Measurements from ENCODE around the gene QKI.

The QKI gene

DNA sequence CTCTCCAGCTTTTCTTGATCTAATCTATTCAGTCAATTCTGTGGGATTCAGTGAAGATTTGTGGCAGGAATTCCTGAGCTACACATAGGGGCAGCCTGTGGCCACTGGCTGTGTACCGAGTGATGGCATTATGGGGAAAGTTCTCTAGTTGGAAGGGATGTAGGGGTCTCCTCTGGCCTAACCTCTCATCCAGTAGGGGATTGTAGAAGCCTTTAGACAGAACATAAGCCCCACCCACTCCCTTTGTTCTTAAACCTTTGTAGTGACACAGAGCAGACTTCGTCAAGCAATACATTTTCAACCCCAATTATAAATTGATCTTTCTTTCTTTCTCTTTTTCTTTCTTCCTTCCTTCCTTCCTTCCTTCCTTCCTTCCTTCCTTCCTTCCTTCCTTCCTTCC is 188.9 kb downstream of the QKI start:
- Histone ChIP-seq H3K9me3 (no peaks in the 10 kb centered on the region), H3K4me3 (no peak overlapping the region), H3K9ac (no peak overlapping the region), H3K36me3 (no peaks in the 10 kb centered on the region), H3K27me3 (no peaks in the 10 kb centered on the region), H3K4me2 (no peak overlapping the region), H3K27ac (no peak overlapping the region), H3K4me1 (no peaks in the 10 kb centered on the region), H4K20me1 (no peaks in the 10 kb centered on the region)
- no peak for TF ChIP-seq Cebpa-rat (IDR thresholded peaks at IDR 0.05)

DNA sequence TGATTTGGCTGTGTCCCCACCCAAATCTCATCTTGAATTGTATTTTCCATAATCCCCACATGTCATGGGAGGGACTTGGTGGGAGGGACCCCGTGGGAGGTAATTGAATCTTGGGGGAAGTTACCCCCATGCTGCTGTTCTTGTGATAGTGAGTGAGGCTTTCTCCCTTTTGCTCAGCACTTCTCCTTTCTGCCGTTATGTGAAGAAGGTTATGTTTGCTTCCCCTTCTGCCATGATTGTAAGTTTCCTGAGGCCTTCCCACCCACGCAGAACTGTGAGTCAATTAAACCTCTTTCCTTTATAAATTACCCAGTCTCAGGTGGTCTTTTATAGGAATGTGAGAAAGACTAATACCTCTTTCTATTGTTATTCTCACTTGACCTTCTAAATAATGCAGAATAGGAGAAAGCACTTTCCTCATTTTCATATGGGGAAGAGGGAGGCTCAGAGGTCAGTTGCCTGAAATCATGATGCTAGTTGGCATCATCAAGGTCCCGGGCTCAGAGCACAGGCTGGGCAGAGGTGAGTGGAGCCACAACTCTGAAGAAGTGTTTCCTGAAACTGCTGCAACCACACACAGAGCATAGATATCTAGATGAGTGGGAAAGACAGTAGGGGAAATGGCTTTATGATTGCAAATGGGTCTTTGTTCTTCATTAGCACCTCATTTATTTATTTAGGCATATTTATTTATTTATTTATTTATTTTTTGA is 191.0 kb downstream of the QKI start:
- H3K9me3 ChIP-seq: no peaks in the 10 kb centered on the region
- H3K4me1 ChIP-seq: no peaks in the 10 kb centered on the region
- no peak overlapping the region for H3K27ac ChIP-seq
- no peak overlapping the region for H3K9ac ChIP-seq
- TF ChIP-seq Cebpa-rat (IDR thresholded peaks at IDR 0.05): no peak
- no peak overlapping the region for H3K4me3 ChIP-seq
- no peaks in the 10 kb centered on the region for H4K20me1 ChIP-seq
- no peaks in the 10 kb centered on the region for H3K36me3 ChIP-seq
- H3K4me2 ChIP-seq: no peak overlapping the region
- H3K27me3 ChIP-seq: no peaks in the 10 kb centered on the region

DNA sequence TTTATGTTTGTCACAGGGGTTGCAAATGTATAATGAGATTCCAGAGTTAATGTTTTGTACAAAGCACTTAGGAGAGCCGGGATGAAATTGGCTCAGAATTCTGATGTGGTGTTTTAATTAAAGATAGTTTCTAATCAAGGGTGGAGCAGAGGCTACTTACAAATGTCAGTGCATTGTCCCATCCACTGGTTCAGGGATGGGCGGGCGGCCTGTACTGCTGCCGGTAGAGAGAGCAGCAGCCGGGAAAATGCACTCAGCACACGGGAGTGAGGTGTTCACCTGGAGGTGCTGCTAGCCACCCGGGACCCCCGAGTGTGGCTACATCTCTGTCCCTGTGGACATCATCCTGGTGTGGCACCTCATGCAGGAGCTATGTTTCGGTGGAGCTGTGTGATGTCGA is 193.3 kb downstream of the QKI start:
- H3K4me2 ChIP-seq: no peak overlapping the region
- no peak overlapping the region for H3K9ac ChIP-seq
- no peaks in the 10 kb centered on the region for H3K4me1 ChIP-seq
- H3K27ac ChIP-seq: no peak overlapping the region
- no peak for TF ChIP-seq Cebpa-rat (IDR thresholded peaks at IDR 0.05)
- H3K4me3 ChIP-seq: no peak overlapping the region
- H3K27me3 ChIP-seq: no peaks in the 10 kb centered on the region
- H4K20me1 ChIP-seq: no peaks in the 10 kb centered on the region
- no peaks in the 10 kb centered on the region for H3K9me3 ChIP-seq
- H3K36me3 ChIP-seq: no peaks in the 10 kb centered on the region

DNA sequence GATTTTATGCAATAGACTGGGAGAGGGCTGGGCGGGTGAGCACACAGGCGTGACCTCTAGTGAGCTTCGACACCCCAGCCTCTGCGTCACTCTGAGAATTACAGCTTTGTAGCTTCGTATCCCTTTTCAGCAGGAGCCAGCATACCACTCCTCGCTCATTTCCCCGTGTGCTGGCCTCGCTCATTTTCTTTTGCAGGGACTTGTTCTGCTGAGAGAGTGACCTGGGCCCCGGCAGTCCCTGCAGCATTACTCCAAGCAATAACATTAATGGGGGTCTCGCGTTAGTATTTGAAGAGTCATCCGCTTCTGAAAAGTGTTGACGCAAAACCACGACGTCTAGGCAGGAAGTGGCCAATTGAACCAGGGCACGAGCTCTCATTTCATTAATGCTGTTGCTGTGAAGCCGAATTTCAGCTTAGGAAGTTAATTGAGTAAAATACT is 193.7 kb downstream of the QKI start:
- no peaks in the 10 kb centered on the region for H3K36me3 ChIP-seq

DNA sequence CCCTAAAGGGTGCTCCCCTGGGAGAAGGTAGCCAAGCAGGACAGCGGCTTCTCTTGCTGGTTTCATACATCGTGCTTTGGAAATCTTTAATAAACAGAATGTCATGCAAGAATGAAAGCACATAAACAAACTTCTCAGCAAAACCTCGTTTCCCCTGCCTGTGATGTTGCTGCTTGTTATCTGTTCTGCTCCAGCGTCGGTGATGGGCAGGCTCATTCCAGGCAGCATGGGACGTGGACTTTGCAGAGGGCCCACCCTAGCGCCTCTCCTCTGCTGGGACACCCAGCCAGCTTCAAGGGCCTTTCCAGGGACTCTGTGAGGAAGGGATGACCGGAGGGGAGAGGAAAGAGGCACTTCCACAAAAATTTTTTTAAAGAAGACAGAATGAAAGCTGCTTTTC is 197.7 kb downstream of the QKI start:
- Histone ChIP-seq H3K9ac (no peak overlapping the region), H3K4me1 (no peaks in the 10 kb centered on the region), H3K9me3 (no peaks in the 10 kb centered on the region), H3K4me2 (no peak overlapping the region), H3K27ac (no peak overlapping the region), H3K4me3 (no peak overlapping the region), H4K20me1 (no peaks in the 10 kb centered on the region), H3K27me3 (no peaks in the 10 kb centered on the region), H3K36me3 (no peaks in the 10 kb centered on the region)
- TF ChIP-seq Cebpa-rat (IDR thresholded peaks at IDR 0.05): no peak

More for the DNA sequence above, 193.7 kb downstream of the QKI start:
- Histone ChIP-seq H3K27me3 (no peaks in the 10 kb centered on the region), H3K4me1 (no peaks in the 10 kb centered on the region), H3K27ac (no peak overlapping the region), H3K4me2 (no peak overlapping the region), H4K20me1 (no peaks in the 10 kb centered on the region), H3K9ac (no peak overlapping the region), H3K4me3 (no peak overlapping the region), H3K9me3 (no peaks in the 10 kb centered on the region)
- no peak for TF ChIP-seq Cebpa-rat (IDR thresholded peaks at IDR 0.05)

DNA sequence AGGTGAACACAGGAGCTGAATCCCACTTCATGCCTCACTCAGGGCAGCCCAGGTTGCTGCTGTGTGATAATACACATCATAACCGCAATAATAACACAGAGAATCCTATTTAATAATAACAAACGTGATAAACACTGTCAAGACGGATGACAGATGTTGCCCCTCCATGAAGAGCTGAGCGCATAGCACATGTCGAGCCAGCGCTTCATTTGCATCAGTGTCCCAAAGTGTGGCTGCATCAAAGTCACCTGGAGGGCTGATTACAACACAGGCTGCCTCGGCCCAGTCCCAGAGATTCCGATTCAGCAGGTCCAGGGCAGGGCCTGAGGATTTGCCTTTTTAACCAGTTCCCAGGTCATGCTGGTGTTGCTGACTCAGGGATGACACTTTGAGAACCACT is 198.5 kb downstream of the QKI start:
- H3K36me3 ChIP-seq: no peaks in the 10 kb centered on the region
- no peak overlapping the region for H3K4me2 ChIP-seq
- no peak overlapping the region for H3K4me3 ChIP-seq
- no peak overlapping the region for H3K9ac ChIP-seq
- TF ChIP-seq Cebpa-rat (IDR thresholded peaks at IDR 0.05): no peak
- no peaks in the 10 kb centered on the region for H4K20me1 ChIP-seq
- no peak overlapping the region for H3K27ac ChIP-seq
- H3K9me3 ChIP-seq: no peaks in the 10 kb centered on the region
- no peaks in the 10 kb centered on the region for H3K27me3 ChIP-seq
- no peaks in the 10 kb centered on the region for H3K4me1 ChIP-seq

DNA sequence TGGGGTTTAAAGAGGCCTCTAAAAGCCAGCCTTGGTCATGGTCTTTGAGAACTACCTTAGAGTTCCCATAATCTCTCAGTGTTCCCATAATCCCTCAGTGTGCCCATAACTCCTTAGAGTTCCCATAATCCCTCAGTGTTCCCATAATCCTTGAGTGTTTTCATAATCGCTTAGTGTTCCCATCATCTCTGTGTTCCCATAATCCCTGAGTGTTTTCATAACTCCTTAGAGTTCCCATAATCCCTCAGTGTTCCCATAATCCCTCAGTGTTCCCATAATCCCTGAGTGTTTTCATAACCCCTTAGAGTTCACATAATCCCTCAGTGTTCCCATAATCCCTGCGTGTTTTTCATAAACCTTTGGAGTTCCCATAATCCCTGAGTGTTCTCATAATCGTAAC is 199.2 kb downstream of the QKI start:
- Histone ChIP-seq H3K9ac (no peak overlapping the region), H3K27ac (no peak overlapping the region), H3K4me1 (no peaks in the 10 kb centered on the region), H3K36me3 (no peaks in the 10 kb centered on the region), H3K4me2 (no peak overlapping the region), H3K4me3 (no peak overlapping the region), H4K20me1 (no peaks in the 10 kb centered on the region), H3K9me3 (no peaks in the 10 kb centered on the region), H3K27me3 (no peaks in the 10 kb centered on the region)
- TF ChIP-seq Cebpa-rat (IDR thresholded peaks at IDR 0.05): no peak

DNA sequence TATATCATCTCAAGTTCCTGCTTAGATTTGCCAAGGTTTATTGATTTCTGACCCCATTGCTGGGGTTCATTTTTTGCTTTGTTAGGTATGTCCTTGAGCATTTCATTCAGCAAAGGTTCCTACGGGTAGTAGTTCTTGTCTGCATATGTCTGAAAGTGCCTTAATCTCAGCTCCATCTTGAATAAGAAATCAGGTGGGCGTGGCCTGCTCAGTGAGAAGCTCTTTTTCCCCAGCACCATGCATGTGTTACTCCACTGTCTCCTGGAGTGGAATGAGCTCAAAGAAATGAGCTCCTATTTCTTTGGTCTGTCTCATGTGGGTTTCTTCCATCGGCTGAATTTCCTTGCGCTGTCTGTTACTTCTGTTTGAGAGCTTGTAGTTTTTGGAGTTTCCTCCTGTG is 201.9 kb downstream of the QKI start:
- Histone ChIP-seq H3K4me2 (no peak overlapping the region), H3K27ac (no peak overlapping the region), H3K27me3 (no peaks in the 10 kb centered on the region), H3K4me1 (no peaks in the 10 kb centered on the region), H3K9me3 (no peaks in the 10 kb centered on the region), H3K36me3 (no peaks in the 10 kb centered on the region), H3K4me3 (no peak overlapping the region), H3K9ac (no peak overlapping the region), H4K20me1 (no peaks in the 10 kb centered on the region)
- no peak for TF ChIP-seq Cebpa-rat (IDR thresholded peaks at IDR 0.05)

DNA sequence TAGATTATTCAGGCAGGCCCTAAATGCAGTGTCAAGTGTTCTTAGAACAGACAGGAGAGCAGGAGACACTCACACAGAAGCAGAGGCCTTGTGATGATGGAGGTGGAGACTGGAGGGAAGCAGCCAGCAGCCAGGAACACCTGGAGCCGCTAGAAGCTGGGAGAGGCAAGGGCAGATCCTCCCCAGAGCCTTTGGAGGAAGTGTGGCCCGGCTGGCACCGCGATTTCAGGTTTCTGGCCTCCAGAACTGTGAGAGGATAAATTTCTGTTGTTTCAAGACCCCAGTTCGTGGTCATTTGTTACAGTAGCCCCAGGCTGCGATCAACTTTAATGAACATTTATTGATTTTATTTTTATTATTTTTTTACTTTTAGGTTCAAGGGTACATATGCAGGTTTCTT is 203.0 kb downstream of the QKI start:
- Histone ChIP-seq H3K27me3 (no peaks in the 10 kb centered on the region), H3K9me3 (no peaks in the 10 kb centered on the region), H3K36me3 (no peaks in the 10 kb centered on the region), H4K20me1 (no peaks in the 10 kb centered on the region), H3K4me1 (no peaks in the 10 kb centered on the region), H3K9ac (no peak overlapping the region), H3K4me2 (no peak overlapping the region), H3K27ac (no peak overlapping the region), H3K4me3 (no peak overlapping the region)
- TF ChIP-seq Cebpa-rat (IDR thresholded peaks at IDR 0.05): no peak

DNA sequence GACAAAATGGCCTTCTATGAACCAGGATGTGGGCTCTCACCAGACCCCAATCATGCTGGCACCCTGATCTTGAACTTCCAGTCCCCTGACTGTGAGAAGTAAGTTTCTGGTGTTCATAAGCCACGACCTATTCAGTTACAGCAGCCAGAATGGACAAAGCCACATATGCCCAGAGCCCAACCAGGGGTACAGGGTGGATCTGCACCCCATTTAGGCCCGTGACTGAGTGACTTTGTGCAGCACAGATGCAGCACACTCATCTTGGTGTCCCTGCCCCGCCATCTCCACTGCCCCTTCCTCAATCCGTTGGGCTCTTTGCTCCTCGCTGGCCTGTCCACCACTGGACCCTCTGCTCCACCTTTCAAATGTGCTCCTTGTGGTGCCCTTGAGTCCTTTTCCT is 205.6 kb downstream of the QKI start:
- Histone ChIP-seq H3K27me3 (no peaks in the 10 kb centered on the region), H3K36me3 (no peaks in the 10 kb centered on the region), H4K20me1 (no peaks in the 10 kb centered on the region), H3K4me1 (no peaks in the 10 kb centered on the region), H3K9ac (no peak overlapping the region), H3K27ac (no peak overlapping the region), H3K4me3 (no peak overlapping the region), H3K9me3 (no peaks in the 10 kb centered on the region), H3K4me2 (no peak overlapping the region)
- TF ChIP-seq Cebpa-rat (IDR thresholded peaks at IDR 0.05): no peak

All from BLaER1 (cell line).